Heart left ventricle (tissue), 16 donors: ENCODE data around the gene STPG2. TPM values are rescaled to one million over a fixed set of nuclear protein-coding genes. Genes with fewer than 3 reads are reported as not detected.

Experiments
- ATAC-seq, 4 donors: fragments of 200-7000 bp; cut with Tn5 transposase; one replicate each; pipeline ENCODE4 v1.9.1; 2020 to 2022; ENCODE audit warnings: moderate library complexity in 4 of 4, mild to moderate bottlenecking in 3 of 4, moderate number of reproducible peaks in 1 of 4
- DNase-seq, 5 donors: peaks; one replicate each; pipeline ENCODE4 v3.0.0-alpha.2; 2020
- H3K27ac ChIP-seq, 12 donors: fragments of 200-600 bp; sonication (generic) in 4 of 12; one replicate each; pipeline versions ENCODE4 v1.5.0 to v1.8.0; 2016 to 2022; ENCODE audit warnings: mild to moderate bottlenecking in 2 of 12
- H3K27me3 ChIP-seq, 9 donors: fragments of 200-600 bp; sonication (generic) in 2 of 9; one replicate each; pipeline versions ENCODE4 v1.5.1 to v1.8.0; 2016 to 2022; ENCODE audit warnings: mild to moderate bottlenecking in 3 of 9
- H3K36me3 ChIP-seq, 9 donors: fragments of 200-600 bp; sonication (generic) in 2 of 9; one replicate each; pipeline versions ENCODE4 v1.5.0 to v1.8.0; 2018 to 2022; ENCODE audit warnings: mild to moderate bottlenecking in 2 of 9
- H3K4me1 ChIP-seq, 12 donors: fragments of 200-600 bp; sonication (generic) in 4 of 12; one replicate each; pipeline versions ENCODE4 v1.5.0 to v1.8.0; 2016 to 2022; ENCODE audit warnings: mild to moderate bottlenecking in 3 of 12
- H3K4me3 ChIP-seq, 12 donors: fragments of 200-600 bp; sonication (generic) in 4 of 12; one replicate each; pipeline versions ENCODE4 v1.5.0 to v1.8.0; 2017 to 2022; ENCODE audit warnings: mild to moderate bottlenecking in 9 of 12, moderate library complexity in 4 of 12
- H3K9me3 ChIP-seq, 12 donors: fragments of 200-600 bp; sonication (generic) in 4 of 12; one replicate each; pipeline versions ENCODE4 v1.5.0 to v1.8.0; 2016 to 2022; ENCODE audit warnings: mild to moderate bottlenecking in 1 of 12
- POLR2A ChIP-seq, 2 donors: fragments of 450-650 bp; IDR thresholded peaks; one replicate each; pipeline ENCODE4 v1.6.1; 2017; ENCODE audit warnings: antibody characterized with exemption in 2 of 2, mild to moderate bottlenecking in 2 of 2, moderate library complexity in 2 of 2
- WGBS, 4 donors: extraction: QIAGEN DNeasy Blood & Tissue Kit in 2 of 4; methylation state at CpG; one replicate each; pipeline versions ENCODE4 v1.1.5 to v1.1.7; 2013 to 2018; 5-methylcytosine and 5-hydroxymethylcytosine counted together
- intact Hi-C, 10 donors: fragments of 100-400 bp; cut with DNase I; formaldehyde crosslinking; loops; one replicate each; pipeline versions ENCODE4 v1.11.1 to v1.14.2; 2022
- polyA plus RNA-seq, 2 donors: library from polyadenylated mRNA; stranded (reverse); fragments of 200-250 nt; gene quantifications; one replicate each; pipeline ENCODE4 v1.2.3, GENCODE V29; 2013
- total RNA-seq, 9 donors: library from RNA; depleted of rRNA in 2 of 9; stranded (reverse); fragments of >200 nt in 2 of 9; fragmentation: NEBNext Ultra II Directional in 3 of 9; extraction: Animal tissue kit (Norgen Biotek cat#: 25700) in 3 of 9; gene quantifications; one replicate each; pipeline versions ENCODE4 v1.1.0 to v1.2.4, GENCODE V29; 2016 to 2023
- TF ChIP-seq, protein P1 (sequence below), 12 donors: fragments of 200-600 bp; sonication (generic) in 4 of 12; IDR thresholded peaks; one replicate each; pipeline versions ENCODE4 v1.5.0 to v1.8.0; 2018 to 2022; ENCODE audit warnings: antibody characterized with exemption in 12 of 12, mild to moderate bottlenecking in 5 of 12
- donor health status: ischemic (EF 13 %, LVEDD 7.1; RV severe dilation, severe dysfunction).
- donor health status: healthy with polysubstance abuse.
- donor health status: DM: no; HTN: yes; CAD: no.
- donor health status: DM: no; HTN: no; CAD: no.
- donor health status: ischemic (EF 25% LVEDD 6.9; RV normal size, moderate dysfunction).
- donor health status: ischemic (EF 25% LVEDD 5.7; RV mildly dilated, moderate dysfunction).
- donor health status: healthy.
- donor health status: DM: yes; HTN: yes; CAD: no.
- donor health status: ischemic (EF 35%, LVEDD 5.7; RV mildly dilated, moderate dysfunction).
- donor health status: nonischemic (EF 11% LVEDD 7.7; RV severe dilation, severe dysfunction).
- donor health status: DM: yes; HTN: yes; CAD: no.
- donor health status: PGD.
- donor health status: ischemic (EF 29% LVEDD 5.4; RV normal size, mild dysfunction).
- donor health status: nonischemic (EF 23%, LVEDD 6.1; RV moderate dilation, normal function).

Gene STPG2
- total and polyA plus RNA-seq, 11 donors, result 0.16 to 0.71 (median 0.32) TPM; not detected in 4

DNA sequence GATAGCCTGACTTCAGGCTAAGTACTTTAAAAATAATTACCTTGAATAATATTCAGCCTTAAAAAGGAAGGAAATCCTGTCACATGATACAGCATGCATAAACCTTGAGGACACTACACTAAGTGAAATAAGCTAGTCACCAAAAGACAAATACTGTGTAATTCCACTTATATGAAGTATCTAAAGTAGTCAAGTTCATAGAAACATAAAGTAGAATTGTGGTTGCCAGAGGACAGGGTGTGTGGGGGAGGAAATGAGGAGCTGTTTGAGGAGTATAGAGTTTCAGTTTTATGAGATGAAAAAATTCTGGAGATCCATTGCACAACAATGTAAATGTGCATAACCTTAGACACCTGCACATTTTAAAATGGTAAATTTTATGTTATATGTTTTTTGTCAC lies 5.6 kb upstream of the STPG2 start:
- ATAC-seq (no peak), DNase-seq (no peak)
- H3K4me1 ChIP-seq, result peaks cover 0 to 11% (median 0%) of the 10 kb centered on the region in 12 donors
- intact Hi-C loops, result loop anchor here in 4 of 10 donors (10.0 kb wide), 4 partner anchors 106 to 936 kb away; partner anchors contain the start of genes ADH5 (in 1 of the 4) and RAP1GDS1 (in 1 of the 4)
- no peak overlapping the region for H3K27ac ChIP-seq
- H3K9me3 ChIP-seq, result no peaks in the 10 kb centered on the region
- TF ChIP-seq POLR2A (IDR thresholded peaks at IDR 0.05), result no peak
- TF ChIP-seq, protein P1, sequence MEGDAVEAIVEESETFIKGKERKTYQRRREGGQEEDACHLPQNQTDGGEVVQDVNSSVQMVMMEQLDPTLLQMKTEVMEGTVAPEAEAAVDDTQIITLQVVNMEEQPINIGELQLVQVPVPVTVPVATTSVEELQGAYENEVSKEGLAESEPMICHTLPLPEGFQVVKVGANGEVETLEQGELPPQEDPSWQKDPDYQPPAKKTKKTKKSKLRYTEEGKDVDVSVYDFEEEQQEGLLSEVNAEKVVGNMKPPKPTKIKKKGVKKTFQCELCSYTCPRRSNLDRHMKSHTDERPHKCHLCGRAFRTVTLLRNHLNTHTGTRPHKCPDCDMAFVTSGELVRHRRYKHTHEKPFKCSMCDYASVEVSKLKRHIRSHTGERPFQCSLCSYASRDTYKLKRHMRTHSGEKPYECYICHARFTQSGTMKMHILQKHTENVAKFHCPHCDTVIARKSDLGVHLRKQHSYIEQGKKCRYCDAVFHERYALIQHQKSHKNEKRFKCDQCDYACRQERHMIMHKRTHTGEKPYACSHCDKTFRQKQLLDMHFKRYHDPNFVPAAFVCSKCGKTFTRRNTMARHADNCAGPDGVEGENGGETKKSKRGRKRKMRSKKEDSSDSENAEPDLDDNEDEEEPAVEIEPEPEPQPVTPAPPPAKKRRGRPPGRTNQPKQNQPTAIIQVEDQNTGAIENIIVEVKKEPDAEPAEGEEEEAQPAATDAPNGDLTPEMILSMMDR (IDR thresholded peaks at IDR 0.05), result no peak
- no peaks in the 10 kb centered on the region for H3K27me3 ChIP-seq
- no peak overlapping the region for H3K4me3 ChIP-seq
- no peaks in the 10 kb centered on the region for H3K36me3 ChIP-seq

DNA sequence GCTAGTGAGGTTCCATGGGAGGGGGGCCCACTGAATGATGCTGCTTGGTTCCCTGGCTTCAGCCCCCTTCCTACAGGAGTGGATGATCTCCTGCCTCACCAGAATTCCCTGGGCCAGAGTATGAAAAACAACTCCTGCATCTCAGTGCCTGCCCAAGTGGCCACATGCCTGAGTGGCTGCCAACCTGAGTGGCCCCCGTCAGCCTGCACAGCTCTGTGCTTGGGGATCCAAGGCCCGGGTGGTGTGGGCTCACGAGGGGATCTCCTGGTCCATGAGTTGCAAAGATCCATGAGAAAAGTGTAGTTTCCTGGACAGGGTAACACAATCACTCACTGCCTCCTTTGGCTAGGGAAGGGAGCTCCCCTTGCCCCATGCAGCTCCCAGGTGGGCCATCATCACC lies 17.1 kb downstream of the STPG2 start:
- WGBS, 4 donors, result 59 to 100% (median 77%) methylated on average over 2 to 3 of the region's 3 CpGs
- intact Hi-C loops, result no loop called here
- ATAC-seq (no peak), DNase-seq (no peak)
- no peak overlapping the region for H3K27ac ChIP-seq
- H3K4me1 ChIP-seq, result no peaks in the 10 kb centered on the region
- H3K27me3 ChIP-seq, result no peaks in the 10 kb centered on the region
- no peak overlapping the region for H3K4me3 ChIP-seq
- peaks cover 0 to 8% (median 0%) of the 10 kb centered on the region in 12 donors for H3K9me3 ChIP-seq
- TF ChIP-seq, protein P1 (IDR thresholded peaks at IDR 0.05), result no peak
- TF ChIP-seq POLR2A (IDR thresholded peaks at IDR 0.05), result no peak
- no peaks in the 10 kb centered on the region for H3K36me3 ChIP-seq

DNA sequence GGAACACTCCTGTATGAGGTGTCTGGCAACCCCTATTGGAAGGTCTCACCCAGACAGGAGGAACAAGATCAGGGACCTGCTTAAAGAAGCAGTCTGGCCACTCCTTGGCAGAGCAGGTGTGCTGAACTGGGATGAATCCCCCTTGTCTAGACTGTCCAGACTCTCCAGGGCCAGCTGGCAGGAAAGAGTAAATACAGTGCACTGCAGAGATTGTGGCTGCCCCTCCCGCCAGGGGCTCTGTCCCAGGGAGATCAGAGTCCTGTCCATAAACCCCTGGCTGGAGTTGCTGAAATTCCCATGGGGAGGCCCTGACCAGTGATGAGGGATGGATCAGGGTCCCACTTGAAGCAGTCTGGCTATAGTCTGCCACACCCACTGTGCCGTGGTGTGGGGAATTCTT lies 17.7 kb downstream of the STPG2 start:
- H3K27ac ChIP-seq, result no peak overlapping the region
- TF ChIP-seq, protein P1 (IDR thresholded peaks at IDR 0.05), result no peak
- no peak for TF ChIP-seq POLR2A (IDR thresholded peaks at IDR 0.05)
- intact Hi-C loops, result no loop called here
- no peaks in the 10 kb centered on the region for H3K36me3 ChIP-seq
- H3K4me1 ChIP-seq, result no peaks in the 10 kb centered on the region
- no peak overlapping the region for H3K4me3 ChIP-seq
- no peak for DNase-seq
- WGBS, 4 donors, result 36 to 87% (median 80%) methylated on average over 2 of the region's 2 CpGs
- H3K27me3 ChIP-seq, result no peaks in the 10 kb centered on the region
- ATAC-seq, result no peak
- peaks cover 0 to 11% (median 0%) of the 10 kb centered on the region in 12 donors for H3K9me3 ChIP-seq

DNA sequence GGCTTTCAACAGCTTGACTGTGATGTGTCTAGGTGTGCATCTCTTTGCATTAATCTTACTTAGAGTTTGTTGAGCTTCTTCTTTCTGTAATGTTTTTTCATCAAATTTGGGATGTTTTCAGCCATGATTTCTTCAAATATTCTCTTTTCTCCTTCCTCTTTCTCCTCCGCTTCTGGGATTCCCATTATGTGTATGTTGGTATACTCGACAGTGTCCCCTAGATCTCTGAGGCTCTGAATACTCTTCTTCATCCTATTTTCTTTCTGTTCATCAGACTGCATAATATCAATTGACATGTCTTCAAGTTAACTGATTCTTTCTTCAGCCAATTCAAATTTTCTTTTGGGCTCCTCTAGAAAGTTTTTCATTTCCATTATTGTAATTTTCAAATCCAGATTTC lies 25.9 kb downstream of the STPG2 start:
- Histone ChIP-seq H3K27ac (no peak overlapping the region), H3K4me3 (no peak overlapping the region), H3K36me3 (no peaks in the 10 kb centered on the region), H3K4me1 (no peaks in the 10 kb centered on the region), H3K27me3 (no peaks in the 10 kb centered on the region), H3K9me3 (peaks cover 0 to 25% (median 9%) of the 10 kb centered on the region in 12 donors)
- ATAC-seq (no peak), DNase-seq (no peak)
- intact Hi-C loops, result no loop called here
- 87 to 94% (median 91%) methylated on average over 2 of the region's 2 CpGs for WGBS, 4 donors
- TF ChIP-seq, protein P1 (IDR thresholded peaks at IDR 0.05), result no peak
- no peak for TF ChIP-seq POLR2A (IDR thresholded peaks at IDR 0.05)
